Superior temporal gyrus (tissue), 1 donor: ENCODE data around the gene JADE2.
"Not testable (repeated sequence)": the region's sequence is repeated elsewhere in the genome, so short reads cannot be mapped to it uniquely, and the experiment has no call there.

Experiments
- DNase-seq: peaks from one replicate; pipeline ENCODE4 v3.0.0-alpha.2; 2016; ENCODE audit errors: extremely low spot score

Gene JADE2

DNA sequence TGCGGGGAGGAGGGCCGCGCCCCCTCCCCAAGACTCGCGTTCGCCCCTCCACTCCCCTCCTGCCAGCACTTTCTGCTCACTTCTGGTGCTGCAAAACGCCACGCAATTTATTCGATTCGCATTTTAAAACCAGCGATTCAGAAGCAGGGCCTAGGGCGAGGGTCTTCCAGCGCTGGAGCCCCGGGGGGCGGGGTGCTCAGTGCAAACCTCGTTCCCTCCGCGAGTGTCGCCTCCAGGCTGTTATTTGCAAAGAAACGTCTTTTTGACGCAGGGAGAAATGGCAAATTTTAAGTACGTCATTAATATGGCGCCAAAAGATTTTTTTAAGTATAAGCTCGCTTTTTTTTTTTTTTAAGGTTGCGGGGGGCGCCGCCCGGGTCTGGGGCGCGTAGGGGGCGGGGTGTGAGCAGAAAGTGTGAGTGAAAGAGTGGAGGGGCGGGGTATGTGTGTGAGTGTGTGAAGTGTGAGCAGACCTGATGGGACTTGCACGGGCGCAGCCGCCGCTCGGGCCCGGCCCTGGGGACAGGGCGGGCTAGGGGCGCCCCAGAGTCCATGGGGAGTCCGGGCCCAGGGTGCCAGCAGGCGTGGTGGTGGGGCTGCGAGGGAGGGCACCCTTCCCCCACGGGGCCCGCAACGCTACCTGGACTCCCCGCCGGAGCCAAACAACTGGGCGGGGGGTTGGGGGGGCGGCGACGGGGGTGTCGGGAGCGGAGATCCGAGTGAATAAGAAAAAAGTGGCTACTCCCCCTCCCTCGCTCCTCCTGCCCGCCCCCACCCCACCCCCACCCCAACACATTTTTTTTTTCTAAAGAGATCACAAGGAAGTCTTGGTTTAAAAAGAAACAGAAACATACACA lies at the start of gene JADE2:
TSS of gene JADE2 (plus strand) at position 845 of the 857 bp plus-strand sequence. CDS start 10,188 bp downstream, outside the sequence.
- DNase-seq: peak; percentile 74

DNA sequence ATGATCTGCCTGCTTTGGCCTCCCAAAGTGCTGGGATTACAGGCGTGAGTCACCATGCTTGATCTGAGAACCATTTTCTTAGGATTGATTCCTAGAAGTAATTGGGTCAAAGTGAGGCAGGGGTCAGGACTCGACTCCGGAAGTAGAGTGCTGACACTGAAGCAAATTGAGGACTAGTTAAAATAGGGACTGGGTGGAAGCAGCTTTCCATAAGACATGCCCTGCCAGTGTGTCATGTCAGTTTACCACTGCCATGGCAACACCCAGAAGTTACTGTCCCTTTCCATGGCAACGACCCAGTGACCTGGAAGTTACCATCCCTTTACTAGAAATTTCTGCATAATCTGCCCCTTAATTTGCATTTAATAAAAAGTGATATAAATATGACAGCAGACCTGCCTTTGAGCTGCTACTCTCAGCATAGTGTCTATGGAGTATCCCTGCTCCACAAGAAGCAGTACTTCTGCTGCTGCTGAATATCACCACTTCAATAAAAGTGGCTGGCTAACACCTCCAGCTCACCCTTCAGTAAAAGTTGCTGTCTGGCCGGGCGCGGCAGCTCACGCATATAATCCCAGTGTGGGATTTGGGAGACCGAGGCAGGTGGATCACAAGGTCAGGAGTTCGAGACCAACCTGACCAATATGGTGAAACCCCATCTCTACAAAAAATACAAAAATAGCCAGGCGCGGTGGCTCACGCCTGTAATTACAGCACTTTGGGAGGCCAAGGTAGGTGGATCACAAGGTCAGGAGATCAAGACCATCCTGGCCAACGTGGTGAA lies 47.8 kb upstream of the JADE2 start:
- no peak for DNase-seq

DNA sequence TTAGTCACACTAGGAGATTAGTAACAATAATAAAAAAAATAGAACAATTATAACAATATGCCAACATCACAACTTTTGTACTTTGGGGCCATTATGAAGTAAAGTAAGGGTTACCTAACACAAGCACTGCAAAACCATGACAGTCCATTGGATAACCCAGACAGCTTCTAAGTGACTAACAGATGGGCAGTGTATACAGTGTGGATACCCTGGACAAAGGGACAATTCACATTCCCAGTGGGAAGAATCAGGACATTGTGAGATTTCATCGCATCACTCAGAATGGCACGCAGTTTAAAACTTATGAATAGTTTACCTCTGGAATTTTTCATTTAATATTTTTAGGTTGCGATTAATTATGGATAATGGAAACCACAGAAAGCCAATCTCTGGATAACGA lies 45.6 kb upstream of the JADE2 start:
- DNase-seq: no peak

DNA sequence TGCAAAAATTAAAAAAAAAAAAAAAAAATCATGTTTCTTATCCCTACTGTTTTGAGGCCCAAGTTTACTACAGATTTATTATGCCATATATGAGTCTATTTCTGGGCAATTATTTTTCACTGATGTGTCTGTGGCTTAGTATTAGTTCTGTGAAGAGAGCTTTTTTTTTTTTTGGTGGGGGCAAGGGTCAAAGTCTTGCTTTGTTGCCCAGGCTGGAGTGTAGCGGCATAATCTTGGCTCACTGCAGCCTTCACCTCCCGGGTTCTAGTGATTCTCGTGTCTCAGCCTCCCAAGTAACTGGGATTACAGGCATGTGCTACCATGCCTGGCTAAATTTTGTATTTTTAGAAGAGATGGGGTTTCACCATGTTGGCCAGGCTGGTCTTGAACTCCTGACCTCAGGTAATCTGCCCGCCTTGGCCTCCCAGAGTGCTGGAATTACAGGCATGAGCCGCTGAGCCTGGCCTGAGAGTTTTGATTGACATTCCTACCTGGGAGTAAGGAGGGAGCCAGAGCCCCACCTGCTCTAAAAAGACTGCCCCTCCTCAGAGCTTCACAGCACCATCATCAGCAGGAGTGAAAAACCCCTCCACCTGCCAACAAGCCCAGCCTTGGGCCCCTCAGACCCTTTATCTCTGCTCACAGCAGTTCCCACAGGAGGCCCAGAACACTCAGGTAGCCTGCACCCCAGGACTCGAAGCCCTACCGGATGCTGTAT lies 36.1 kb upstream of the JADE2 start:
- DNase-seq: no peak

DNA sequence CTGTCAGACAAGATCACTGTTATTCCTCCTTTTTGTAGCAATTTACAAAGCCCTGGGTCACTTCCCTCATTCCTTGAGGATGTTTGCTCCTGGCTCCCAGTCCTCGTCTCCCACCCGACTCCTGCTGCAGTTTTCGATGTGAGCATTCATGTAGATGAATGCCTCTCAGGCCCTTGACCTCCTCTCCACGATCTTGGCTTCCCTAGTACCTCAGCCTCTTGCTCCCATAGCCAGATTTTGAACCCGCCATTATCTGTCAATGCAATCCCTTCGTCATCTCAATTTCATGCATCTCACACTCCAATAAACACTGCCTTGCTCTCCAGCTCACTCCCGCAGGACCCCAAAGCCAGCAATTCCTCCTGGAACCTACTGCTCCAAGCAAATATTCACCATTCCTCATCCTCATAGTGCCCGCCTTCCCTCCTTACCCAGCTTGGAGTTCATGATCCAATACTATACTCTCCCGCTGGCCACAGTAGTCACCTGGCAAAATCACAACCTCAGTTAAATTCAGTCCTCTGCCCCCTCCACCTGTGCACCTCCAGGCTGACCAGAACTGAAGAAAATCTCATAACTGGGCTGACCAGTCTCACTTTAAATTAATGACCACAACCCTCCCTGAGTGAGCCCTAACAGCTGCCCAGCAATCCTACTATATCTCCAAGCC lies 35.1 kb upstream of the JADE2 start:
- no peak for DNase-seq

DNA sequence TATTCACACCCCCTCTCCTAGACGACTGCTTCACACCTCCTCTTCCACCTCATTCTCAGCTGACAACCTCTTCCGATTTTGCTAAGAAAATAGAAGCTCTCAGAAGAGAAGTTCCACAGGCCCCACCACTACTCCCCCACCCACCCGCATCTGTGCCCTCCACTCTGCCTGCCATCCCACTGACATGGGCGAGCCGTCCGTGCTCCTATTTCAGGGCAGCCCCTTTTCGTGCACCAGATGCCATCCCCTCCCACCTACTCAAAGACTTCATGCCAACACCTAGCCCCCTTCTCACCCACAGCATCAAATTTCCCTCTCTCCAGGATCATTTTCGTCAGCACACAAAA lies 34.6 kb upstream of the JADE2 start:
- no peak for DNase-seq

DNA sequence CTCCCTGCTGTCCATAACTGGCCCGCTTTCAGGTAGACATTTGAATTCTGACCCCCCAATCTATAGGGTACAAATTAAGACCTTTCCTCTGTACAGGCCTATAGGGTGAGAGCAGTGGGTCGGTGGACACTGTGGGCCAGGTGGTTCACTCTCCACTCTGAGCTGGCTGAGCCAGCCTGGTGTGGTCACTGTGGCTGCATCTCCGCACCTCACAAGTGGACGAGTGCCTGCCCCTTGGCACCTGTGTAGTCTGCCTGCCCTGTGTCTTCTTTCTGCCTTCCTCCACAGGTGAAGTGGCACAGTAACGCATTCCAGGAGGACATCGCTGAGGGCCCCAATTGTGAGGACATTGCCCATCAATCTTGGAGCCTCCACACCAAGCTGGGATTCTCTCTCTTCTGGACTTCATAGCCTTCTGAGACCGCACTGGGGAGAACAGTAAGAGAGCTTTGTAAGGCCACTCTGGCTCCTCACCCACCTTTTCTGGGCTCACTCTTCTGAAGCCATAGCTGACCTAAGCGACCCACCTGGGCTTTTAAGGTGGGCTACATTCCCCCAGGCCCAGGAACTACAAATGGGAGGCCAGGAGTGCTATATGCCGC lies 33.5 kb upstream of the JADE2 start:
- DNase-seq: no peak

DNA sequence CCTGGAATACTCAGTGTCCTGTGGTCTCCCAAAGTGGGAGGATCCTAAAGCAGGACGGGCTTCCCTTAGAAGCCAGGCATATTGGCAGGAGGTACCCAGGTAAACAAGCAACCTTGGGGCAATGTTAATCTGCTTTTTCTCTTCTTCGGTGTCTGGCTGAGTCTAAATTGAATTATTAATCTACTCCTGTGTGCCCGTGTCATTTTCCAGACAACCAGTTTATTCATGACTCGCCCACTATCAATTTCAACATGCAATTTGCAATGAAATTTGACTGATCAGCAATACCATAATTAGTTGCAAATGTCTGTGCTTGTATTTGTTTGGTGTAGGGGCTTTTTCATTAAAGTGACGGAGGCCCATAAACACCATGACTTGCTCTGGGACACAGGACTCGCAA lies 32.9 kb upstream of the JADE2 start:
- no peak for DNase-seq

DNA sequence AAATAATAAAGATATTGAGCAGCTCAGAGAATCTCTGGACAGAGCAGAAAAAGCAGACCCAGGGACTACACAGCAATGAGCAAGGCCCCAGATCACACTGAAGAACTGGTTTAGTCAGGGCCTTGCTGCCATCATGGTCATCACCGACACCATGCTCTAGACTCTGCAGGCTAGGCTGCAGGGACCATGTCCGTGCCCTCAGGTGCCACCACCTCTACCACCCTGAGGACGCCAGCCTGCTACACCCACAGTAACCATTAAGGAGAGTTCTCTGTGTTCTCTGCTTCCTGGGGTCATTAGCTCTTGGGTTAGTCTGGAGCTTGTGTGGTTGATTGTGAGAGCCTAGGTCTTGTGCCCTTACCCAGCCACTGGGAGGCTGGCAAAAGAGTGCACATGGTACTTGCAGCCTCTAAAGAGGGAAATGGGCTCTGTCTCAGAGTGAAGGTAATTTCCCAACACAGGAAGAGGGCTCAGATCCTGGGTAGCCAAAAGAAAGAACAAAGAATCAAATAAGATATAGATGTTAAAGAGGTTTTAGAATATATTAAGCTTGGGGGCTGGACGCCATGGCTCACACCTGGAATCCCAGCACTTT lies 31.9 kb upstream of the JADE2 start:
- DNase-seq: no peak

DNA sequence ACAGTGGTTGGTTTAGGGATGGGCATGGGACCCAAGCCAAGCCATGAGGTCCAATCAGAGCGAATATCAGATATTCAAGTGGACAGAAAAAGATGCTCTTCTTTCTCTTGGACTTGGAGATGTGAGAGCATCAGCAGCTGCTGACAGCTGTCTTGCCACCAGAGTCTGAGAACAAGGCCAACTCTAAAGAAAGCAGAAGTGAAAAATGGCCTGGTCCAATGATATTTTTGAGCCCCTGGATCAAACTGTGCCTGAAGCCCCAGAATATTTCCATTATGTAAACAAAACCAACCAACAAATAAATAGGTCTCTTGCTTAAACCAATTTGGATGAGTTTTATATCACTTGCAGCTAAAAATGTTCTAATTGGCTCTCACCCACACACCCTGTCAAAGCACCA lies 30.7 kb upstream of the JADE2 start:
- DNase-seq: no peak

DNA sequence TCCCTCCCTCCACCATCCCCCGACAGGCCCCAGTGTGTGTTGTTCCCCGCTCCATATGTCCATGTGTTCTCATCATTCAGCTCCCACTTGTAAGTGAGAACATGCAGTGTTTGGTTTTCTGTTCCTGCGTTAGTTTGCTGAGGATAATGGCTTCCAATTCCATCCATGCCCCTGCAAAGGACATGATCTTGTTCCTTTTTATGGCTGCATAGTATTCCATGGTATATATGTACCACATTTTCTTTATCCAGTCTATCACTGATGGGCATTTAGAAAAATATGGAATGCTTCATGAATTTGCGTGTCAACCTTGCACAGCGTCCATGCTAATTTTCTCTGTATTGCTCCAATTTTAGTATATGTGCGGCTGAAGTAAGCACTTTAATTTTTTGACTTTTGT lies 25.6 kb upstream of the JADE2 start:
- not testable (repeated sequence) for DNase-seq

DNA sequence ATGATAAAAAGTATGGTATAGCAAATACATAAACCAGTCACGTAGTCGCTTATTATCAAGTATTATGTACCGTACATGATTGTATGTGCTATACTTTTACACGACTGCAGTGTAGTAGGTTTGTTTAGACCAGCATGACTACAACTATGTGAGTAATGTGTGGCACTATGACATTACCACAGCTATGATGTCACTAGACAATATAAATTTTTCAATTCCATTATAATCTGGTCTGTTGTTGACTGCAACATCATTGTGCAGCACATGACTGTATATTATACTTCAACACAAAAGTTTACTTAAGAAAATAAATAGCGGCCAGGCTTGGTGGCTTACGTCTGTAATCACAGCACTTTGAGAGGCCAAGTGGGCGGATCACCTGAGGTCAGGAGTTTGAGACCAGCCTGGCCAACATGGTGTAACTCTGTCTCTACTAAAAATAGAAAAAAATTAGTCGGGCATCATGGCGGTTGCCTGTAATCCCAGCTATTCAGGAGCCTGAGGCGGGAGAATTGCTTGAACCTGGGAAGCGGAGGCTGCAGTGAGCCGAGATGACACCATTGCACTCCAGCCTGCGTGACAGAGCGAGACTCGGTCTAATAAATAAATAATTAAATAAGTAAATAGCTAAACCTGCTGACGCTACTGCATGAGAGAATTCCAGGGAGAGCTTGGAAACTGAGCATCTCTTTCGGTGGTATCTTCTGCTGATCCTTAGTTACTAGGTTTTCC lies 24.6 kb upstream of the JADE2 start:
- no peak for DNase-seq

DNA sequence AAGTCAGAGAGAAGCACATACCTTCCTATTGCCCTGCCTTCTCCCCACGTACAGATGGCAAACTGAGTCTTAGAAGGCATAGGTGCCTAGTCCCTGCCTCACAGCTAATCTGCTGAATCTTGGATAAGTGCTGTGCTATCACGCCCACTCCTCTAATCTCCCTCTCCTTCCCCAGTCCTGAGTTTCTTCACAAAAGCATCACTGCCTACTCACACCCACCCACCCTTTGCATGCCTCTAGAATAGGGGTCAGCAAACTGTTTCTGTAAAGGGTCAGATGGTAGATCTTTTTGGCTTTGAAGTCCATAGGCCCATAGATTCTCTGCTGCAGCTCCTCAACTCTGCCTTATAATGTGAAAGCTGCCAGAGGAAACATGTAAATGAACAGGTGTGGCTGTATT lies 23.2 kb upstream of the JADE2 start:
- DNase-seq: no peak

DNA sequence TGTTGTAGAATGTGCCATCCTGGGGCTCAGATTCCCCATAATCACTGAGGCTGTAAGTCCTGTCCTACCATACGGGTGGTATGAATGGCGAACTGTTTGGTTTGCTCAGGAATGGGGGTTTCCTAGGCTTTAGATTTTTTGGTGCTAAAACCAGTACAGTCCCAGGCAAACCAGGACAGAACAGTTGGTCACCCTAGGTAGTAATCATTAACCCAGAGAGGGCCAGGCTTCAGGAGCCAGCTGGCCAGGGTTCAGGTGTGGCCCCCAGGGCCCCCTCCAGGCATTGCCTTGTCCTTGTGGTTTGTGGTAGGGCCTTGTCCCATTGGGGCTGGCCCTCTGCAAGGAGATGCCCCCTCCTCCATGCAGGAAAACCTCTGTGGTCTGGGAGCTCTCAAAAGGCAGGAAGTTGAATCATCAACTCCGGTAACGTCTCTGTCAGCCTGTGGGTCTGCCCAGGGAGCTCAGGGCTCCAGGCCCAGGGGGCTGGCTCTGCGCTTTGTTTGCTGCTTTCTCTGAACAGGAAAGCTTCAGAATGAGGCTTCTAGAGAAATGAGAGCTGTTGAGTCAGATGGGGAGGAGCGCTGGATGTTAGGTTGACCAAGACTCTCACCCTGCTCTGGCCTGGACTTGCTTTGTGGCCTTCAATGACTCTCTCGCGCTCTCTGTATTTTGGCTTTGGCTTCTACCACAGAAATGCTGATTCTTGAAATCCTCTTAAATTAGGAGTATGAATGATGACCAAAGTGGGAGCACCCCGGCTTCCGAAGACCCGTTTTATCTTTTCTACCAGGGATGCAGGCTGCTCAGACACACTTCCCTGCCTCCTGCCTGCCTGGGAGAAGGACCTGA lies 22.2 kb upstream of the JADE2 start:
- DNase-seq: no peak

DNA sequence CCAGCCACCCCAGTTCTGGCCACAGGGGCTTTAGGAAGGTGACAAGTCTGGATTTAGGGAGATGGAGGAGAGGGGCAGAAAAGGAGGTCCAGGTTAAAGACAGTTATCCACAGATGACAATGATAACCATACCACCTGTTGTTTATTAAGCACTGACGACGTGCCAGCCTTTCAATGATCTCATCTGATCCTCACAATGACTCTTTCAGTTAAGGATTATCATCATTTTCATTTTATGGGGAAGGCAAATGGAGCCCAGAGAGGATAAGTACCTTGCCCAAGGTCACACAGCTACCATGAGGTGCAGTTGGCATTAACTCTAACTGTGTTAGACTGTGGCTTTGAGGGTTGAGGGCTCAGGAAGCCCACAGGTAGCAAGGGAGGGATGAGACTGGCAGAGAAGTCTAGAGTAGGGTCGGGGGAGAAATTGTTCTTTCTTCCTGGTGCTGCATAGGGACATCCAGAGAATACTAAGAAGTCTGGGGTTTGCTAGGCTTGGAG lies 21.5 kb upstream of the JADE2 start:
- no peak for DNase-seq

DNA sequence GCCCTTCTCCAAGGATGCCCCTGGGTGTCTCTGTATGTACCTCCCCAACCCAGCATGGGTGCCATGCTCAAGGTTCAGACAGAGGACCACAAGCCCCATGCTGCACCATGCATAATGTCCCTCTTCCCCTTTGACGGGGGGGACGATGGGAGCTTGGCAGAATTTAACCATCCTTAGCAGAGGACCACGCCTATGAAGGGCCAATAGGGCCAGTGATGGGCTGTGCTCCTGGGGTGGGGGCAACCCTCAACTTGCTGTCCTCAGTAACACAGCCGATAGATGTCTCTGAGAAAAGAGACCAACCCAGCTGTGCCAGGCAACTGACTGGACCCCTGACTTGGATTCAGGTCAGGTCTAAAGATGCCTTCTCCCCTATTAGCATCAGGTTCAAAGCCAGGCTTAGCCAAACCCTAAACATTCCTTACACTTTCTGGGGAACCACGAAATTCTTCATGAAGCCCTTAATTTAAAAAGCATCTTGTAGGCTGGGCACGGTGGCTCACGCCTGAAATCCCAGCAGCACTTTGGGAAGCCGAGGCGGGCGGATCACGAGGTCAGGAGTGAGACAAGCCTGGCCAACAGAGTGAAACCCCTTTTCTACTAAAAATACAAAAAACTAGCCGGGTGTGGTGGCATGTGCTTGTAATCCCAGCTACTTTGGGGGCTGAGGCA lies 20.7 kb upstream of the JADE2 start:
- no peak for DNase-seq

DNA sequence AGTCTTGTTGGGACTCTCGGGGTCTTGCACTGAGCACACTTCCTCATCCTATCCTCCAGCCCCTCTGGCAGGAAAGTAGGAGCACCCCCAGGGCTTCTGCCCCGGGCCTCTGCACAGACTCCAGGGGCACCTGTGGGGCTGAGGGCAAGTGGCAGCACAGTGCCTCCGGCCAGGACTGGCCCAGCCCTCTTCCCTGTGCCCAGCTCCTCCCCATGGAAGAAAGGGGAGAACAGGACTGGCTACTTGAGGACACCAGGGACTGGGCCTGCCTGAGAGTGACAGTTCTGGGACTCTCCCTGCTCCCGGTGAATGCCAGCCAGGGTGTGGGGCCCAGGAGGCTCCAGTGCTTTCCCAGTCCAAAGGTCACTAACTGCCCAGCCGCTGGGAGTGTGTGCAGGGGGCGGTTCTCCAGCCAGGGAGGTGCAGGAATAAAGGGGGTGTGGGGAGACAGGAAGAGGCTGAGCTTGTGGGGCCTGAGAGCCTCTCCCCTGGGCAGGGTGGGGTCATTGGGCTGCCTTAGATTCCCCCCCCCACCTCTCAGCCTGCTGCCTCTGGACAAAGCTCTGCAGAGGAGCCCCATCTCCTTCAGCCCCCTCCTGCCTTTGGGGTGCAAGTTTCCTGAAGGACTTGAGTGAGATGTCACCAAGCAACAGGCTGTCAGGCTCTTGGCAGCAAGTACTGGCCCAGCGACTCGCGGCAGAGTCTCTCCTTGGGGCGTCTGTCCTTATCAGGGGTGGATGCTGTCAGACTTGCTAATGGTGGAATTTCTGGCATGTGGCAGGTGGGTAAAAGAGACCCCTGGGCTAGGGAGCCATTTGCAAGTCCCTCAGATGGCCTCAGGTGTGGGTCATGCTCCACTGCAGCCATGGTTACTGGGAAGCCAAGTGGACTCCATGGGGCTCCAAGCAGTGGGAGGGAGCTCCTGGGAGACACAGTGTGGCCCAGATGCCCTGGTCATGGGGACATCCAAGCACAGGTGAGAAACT lies 19.1 kb upstream of the JADE2 start:
- DNase-seq: no peak

DNA sequence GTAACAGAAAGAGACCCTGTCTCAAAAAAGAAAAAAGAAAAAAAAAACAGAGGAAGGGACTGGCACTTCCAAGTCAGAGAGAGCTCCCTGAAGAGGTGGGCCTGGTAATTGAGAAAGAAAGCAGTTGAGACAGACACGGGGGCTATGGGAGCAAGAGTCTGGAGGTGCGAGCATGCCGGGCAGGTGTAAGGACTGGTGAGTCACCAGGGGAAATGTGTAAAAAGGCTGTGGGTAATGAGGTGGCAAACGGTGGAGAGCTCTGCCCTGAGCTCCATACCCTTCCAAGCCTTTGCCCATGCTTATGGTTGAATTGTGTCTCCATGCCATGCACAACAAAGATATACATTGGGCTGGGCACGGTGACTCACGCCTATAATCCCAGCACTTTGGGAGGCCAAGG lies 18.0 kb upstream of the JADE2 start:
- DNase-seq: no peak
